ENCODE results near the gene MED12.

GRCh38 chrX:71099736-71100135, 18.7 kb upstream of the MED12 start:
- TF ChIP-seq CTCF (conservative IDR thresholded peaks at IDR 0.05 in 1 of 2, IDR thresholded peaks at IDR 0.05 in 1 of 2; ENCODE audit: extremely low read depth in 1 of 2, insufficient read depth in 1 of 2, low read depth in 1 of 2, low read length in 2 of 2) (no peak), EZH2 (IDR thresholded peaks at IDR 0.05; ENCODE audit: borderline replicate concordance, low read length) (no peak)

All from mammary epithelial cell (primary cell).